Measurements from ENCODE around the gene PHLDB2.

Gene PHLDB2

GRCh38 chr3:112003321-112004080 is 144.4 kb downstream of the PHLDB2 start:
- Histone ChIP-seq H3K27me3 (ENCODE audit: control insufficient read depth in 5 of 5, insufficient read depth in 4 of 5, low read length in 5 of 5) (peaks cover 4 to 24% (median 7%) of the 10 kb centered on the region in 5 donors), H3K9me3 (ENCODE audit: control insufficient read depth in 5 of 5, low read length in 5 of 5) (no peaks in the 10 kb centered on the region), H3K4me3 (ENCODE audit: low read depth in 1 of 5, low read length in 5 of 5) (no peak overlapping the region), H3K36me3 (ENCODE audit: control insufficient read depth in 5 of 5, insufficient read depth in 5 of 5, low read length in 5 of 5) (no peaks in the 10 kb centered on the region), H3K4me1 (ENCODE audit: control insufficient read depth in 5 of 5, insufficient read depth in 5 of 5, low read length in 5 of 5) (peaks cover 0 to 25% (median 24%) of the 10 kb centered on the region in 5 donors), H3K27ac (ENCODE audit: low read depth, low read length) (no peak overlapping the region), H3K9ac (ENCODE audit: low read length in 5 of 5) (no peak overlapping the region)

- no peak overlapping the region for H3K4me3 ChIP-seq (ENCODE audit: low read depth in 1 of 5, low read length in 5 of 5)
- no peak overlapping the region for H3K27ac ChIP-seq (ENCODE audit: low read depth, low read length)
These were observed 145.1 kb downstream of the PHLDB2 start for GRCh38 chr3:112004187-112004586.

GRCh38 chr3:112004669-112005068 is 145.6 kb downstream of the PHLDB2 start:
- H3K36me3 ChIP-seq (ENCODE audit: control insufficient read depth in 5 of 5, insufficient read depth in 5 of 5, low read length in 5 of 5): no peaks in the 10 kb centered on the region
- H3K4me1 ChIP-seq (ENCODE audit: control insufficient read depth in 5 of 5, insufficient read depth in 5 of 5, low read length in 5 of 5): peaks cover 0 to 17% (median 12%) of the 10 kb centered on the region in 5 donors
- no peak overlapping the region for H3K27ac ChIP-seq (ENCODE audit: low read depth, low read length)
- H3K9me3 ChIP-seq (ENCODE audit: control insufficient read depth in 5 of 5, low read length in 5 of 5): no peaks in the 10 kb centered on the region
- no peak overlapping the region for H3K9ac ChIP-seq (ENCODE audit: low read length in 5 of 5)
- no peak overlapping the region for H3K4me3 ChIP-seq (ENCODE audit: low read depth in 1 of 5, low read length in 5 of 5)
- H3K27me3 ChIP-seq (ENCODE audit: control insufficient read depth in 5 of 5, insufficient read depth in 4 of 5, low read length in 5 of 5): peaks cover under 1 to 12% (median 1%) of the 10 kb centered on the region in 5 donors

More at GRCh38 chr3:112004187-112004586, 145.1 kb downstream of the PHLDB2 start:
- Histone ChIP-seq H3K4me1 (ENCODE audit: control insufficient read depth in 5 of 5, insufficient read depth in 5 of 5, low read length in 5 of 5) (peaks cover 0 to 22% (median 17%) of the 10 kb centered on the region in 5 donors), H3K27me3 (ENCODE audit: control insufficient read depth in 5 of 5, insufficient read depth in 4 of 5, low read length in 5 of 5) (peaks cover 4 to 17% (median 6%) of the 10 kb centered on the region in 5 donors), H3K36me3 (ENCODE audit: control insufficient read depth in 5 of 5, insufficient read depth in 5 of 5, low read length in 5 of 5) (no peaks in the 10 kb centered on the region), H3K9me3 (ENCODE audit: control insufficient read depth in 5 of 5, low read length in 5 of 5) (no peaks in the 10 kb centered on the region), H3K9ac (ENCODE audit: low read length in 5 of 5) (no peak overlapping the region)

GRCh38 chr3:112005091-112005672 is 146.1 kb downstream of the PHLDB2 start:
- Histone ChIP-seq H3K27ac (ENCODE audit: low read depth, low read length) (no peak overlapping the region), H3K27me3 (ENCODE audit: control insufficient read depth in 5 of 5, insufficient read depth in 4 of 5, low read length in 5 of 5) (peaks cover 0 to 8% (median 0%) of the 10 kb centered on the region in 5 donors), H3K4me3 (ENCODE audit: low read depth in 1 of 5, low read length in 5 of 5) (no peak overlapping the region), H3K36me3 (ENCODE audit: control insufficient read depth in 5 of 5, insufficient read depth in 5 of 5, low read length in 5 of 5) (no peaks in the 10 kb centered on the region), H3K9me3 (ENCODE audit: control insufficient read depth in 5 of 5, low read length in 5 of 5) (no peaks in the 10 kb centered on the region), H3K4me1 (ENCODE audit: control insufficient read depth in 5 of 5, insufficient read depth in 5 of 5, low read length in 5 of 5) (peaks cover 0 to 20% (median 14%) of the 10 kb centered on the region in 5 donors), H3K9ac (ENCODE audit: low read length in 5 of 5) (no peak overlapping the region)

- H3K27me3 ChIP-seq (ENCODE audit: control insufficient read depth in 5 of 5, insufficient read depth in 4 of 5, low read length in 5 of 5): no peaks in the 10 kb centered on the region
- no peak overlapping the region for H3K4me3 ChIP-seq (ENCODE audit: low read depth in 1 of 5, low read length in 5 of 5)
- H3K9me3 ChIP-seq (ENCODE audit: control insufficient read depth in 5 of 5, low read length in 5 of 5): no peaks in the 10 kb centered on the region
- H3K9ac ChIP-seq (ENCODE audit: low read length in 5 of 5): no peak overlapping the region
- peak overlapping the region; percentile 37 for H3K27ac ChIP-seq (ENCODE audit: low read depth, low read length)
- peaks cover 7 to 41% (median 27%) of the 10 kb centered on the region in 5 donors for H3K4me1 ChIP-seq (ENCODE audit: control insufficient read depth in 5 of 5, insufficient read depth in 5 of 5, low read length in 5 of 5)
- H3K36me3 ChIP-seq (ENCODE audit: control insufficient read depth in 5 of 5, insufficient read depth in 5 of 5, low read length in 5 of 5): no peaks in the 10 kb centered on the region
These were observed 148.6 kb downstream of the PHLDB2 start for GRCh38 chr3:112007633-112008032.

GRCh38 chr3:112009670-112010069 is 150.6 kb downstream of the PHLDB2 start:
- no peaks in the 10 kb centered on the region for H3K27me3 ChIP-seq (ENCODE audit: control insufficient read depth in 5 of 5, insufficient read depth in 4 of 5, low read length in 5 of 5)
- H3K4me1 ChIP-seq (ENCODE audit: control insufficient read depth in 5 of 5, insufficient read depth in 5 of 5, low read length in 5 of 5): peaks cover 9 to 50% (median 36%) of the 10 kb centered on the region in 5 donors
- no peak overlapping the region for H3K27ac ChIP-seq (ENCODE audit: low read depth, low read length)
- H3K9ac ChIP-seq (ENCODE audit: low read length in 5 of 5): no peak overlapping the region
- no peaks in the 10 kb centered on the region for H3K36me3 ChIP-seq (ENCODE audit: control insufficient read depth in 5 of 5, insufficient read depth in 5 of 5, low read length in 5 of 5)
- no peaks in the 10 kb centered on the region for H3K9me3 ChIP-seq (ENCODE audit: control insufficient read depth in 5 of 5, low read length in 5 of 5)
- no peak overlapping the region for H3K4me3 ChIP-seq (ENCODE audit: low read depth in 1 of 5, low read length in 5 of 5)

- H3K27me3 ChIP-seq (ENCODE audit: control insufficient read depth in 5 of 5, insufficient read depth in 4 of 5, low read length in 5 of 5): no peaks in the 10 kb centered on the region
- H3K36me3 ChIP-seq (ENCODE audit: control insufficient read depth in 5 of 5, insufficient read depth in 5 of 5, low read length in 5 of 5): no peaks in the 10 kb centered on the region
- H3K4me3 ChIP-seq (ENCODE audit: low read depth in 1 of 5, low read length in 5 of 5): no peak overlapping the region
- no peak overlapping the region for H3K9ac ChIP-seq (ENCODE audit: low read length in 5 of 5)
- no peaks in the 10 kb centered on the region for H3K9me3 ChIP-seq (ENCODE audit: control insufficient read depth in 5 of 5, low read length in 5 of 5)
- H3K4me1 ChIP-seq (ENCODE audit: control insufficient read depth in 5 of 5, insufficient read depth in 5 of 5, low read length in 5 of 5): peaks cover 9 to 50% (median 36%) of the 10 kb centered on the region in 5 donors
- no peak overlapping the region for H3K27ac ChIP-seq (ENCODE audit: low read depth, low read length)
These were observed 151.6 kb downstream of the PHLDB2 start for GRCh38 chr3:112010636-112011035.

- Histone ChIP-seq H3K9me3 (ENCODE audit: control insufficient read depth in 5 of 5, low read length in 5 of 5) (no peaks in the 10 kb centered on the region), H3K9ac (ENCODE audit: low read length in 5 of 5) (no peak overlapping the region), H3K27me3 (ENCODE audit: control insufficient read depth in 5 of 5, insufficient read depth in 4 of 5, low read length in 5 of 5) (no peaks in the 10 kb centered on the region), H3K27ac (ENCODE audit: low read depth, low read length) (no peak overlapping the region), H3K36me3 (ENCODE audit: control insufficient read depth in 5 of 5, insufficient read depth in 5 of 5, low read length in 5 of 5) (no peaks in the 10 kb centered on the region), H3K4me1 (ENCODE audit: control insufficient read depth in 5 of 5, insufficient read depth in 5 of 5, low read length in 5 of 5) (peaks cover 9 to 50% (median 36%) of the 10 kb centered on the region in 5 donors), H3K4me3 (ENCODE audit: low read depth in 1 of 5, low read length in 5 of 5) (no peak overlapping the region)
These were observed 152.4 kb downstream of the PHLDB2 start for GRCh38 chr3:112011376-112011940.

DNA sequence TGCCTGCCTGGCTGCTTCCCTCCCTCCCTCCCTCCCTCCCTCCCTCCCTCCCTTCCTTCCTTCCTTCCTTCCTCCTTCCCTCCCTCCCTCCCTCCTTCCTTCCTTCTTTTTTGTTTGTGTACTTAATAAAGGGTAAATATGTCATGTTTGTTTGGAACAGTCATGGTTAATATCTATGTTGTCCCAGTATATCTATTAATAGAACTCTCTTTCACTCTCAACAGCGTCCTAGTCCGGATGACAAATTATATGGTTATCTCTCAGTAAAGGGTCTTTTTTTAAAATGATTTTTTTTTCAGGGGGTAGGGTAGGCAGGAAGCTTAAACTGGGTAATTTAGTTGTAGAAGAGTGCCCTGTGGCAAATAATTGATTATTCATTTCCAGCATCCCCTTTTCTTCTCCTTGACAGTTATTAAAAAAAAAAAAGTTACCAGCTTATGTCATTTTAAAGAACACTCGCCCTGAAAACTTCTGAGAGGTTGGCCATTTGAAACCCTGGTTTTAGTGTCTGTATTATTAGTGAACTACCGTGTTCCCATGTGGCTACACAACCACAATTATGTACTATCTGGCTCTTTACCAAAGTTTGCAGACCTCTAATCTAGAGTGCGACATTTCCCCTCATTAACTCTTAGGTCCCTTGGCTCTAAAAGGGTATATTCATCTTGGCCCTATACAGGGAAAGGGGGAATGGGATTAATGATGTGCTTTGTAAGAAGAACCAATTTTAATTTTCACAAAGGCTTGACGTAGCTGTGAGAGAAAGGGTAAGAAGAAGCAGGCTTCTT is 153.3 kb downstream of the PHLDB2 start:
- H3K36me3 ChIP-seq (ENCODE audit: control insufficient read depth in 5 of 5, insufficient read depth in 5 of 5, low read length in 5 of 5): no peaks in the 10 kb centered on the region
- peaks cover 9 to 47% (median 36%) of the 10 kb centered on the region in 5 donors for H3K4me1 ChIP-seq (ENCODE audit: control insufficient read depth in 5 of 5, insufficient read depth in 5 of 5, low read length in 5 of 5)
- no peaks in the 10 kb centered on the region for H3K9me3 ChIP-seq (ENCODE audit: control insufficient read depth in 5 of 5, low read length in 5 of 5)
- no peaks in the 10 kb centered on the region for H3K27me3 ChIP-seq (ENCODE audit: control insufficient read depth in 5 of 5, insufficient read depth in 4 of 5, low read length in 5 of 5)
- H3K4me3 ChIP-seq (ENCODE audit: low read depth in 1 of 5, low read length in 5 of 5): no peak overlapping the region
- no peak overlapping the region for H3K9ac ChIP-seq (ENCODE audit: low read length in 5 of 5)
- peak overlapping the region; percentile 13 for H3K27ac ChIP-seq (ENCODE audit: low read depth, low read length)

All from subcutaneous abdominal adipose tissue (tissue), 5 donors.